Fibroblast of lung (primary cell): Measurements from ENCODE around the gene NLRP3. TPM values are rescaled to one million over a fixed set of nuclear protein-coding genes. Genes with fewer than 3 reads are reported as not detected.

ENCODE experiments used
- DNase-seq, 2 donors: peaks; one replicate each; pipeline versions ENCODE4 v3.0.0 to v3.0.0-alpha.2; 2010; ENCODE audit warnings: low read depth in 2 of 2
- H2AFZ ChIP-seq: 2 replicates; pipeline ENCODE4 v1.5.1; 2012; ENCODE audit warnings: low read length, control low read depth, inconsistent platforms
- H3K27ac ChIP-seq: 2 replicates; pipeline ENCODE4 v1.5.1; 2011; ENCODE audit warnings: low read length, control low read depth; ENCODE audit not compliant: insufficient read depth
- H3K27me3 ChIP-seq: 2 replicates; pipeline ENCODE4 v1.5.1; 2011; ENCODE audit warnings: mild to moderate bottlenecking, low read length; ENCODE audit not compliant: control insufficient read depth, insufficient read depth
- H3K36me3 ChIP-seq: 2 replicates; pipeline ENCODE4 v1.5.1; 2011; ENCODE audit warnings: low read length; ENCODE audit not compliant: control insufficient read depth, insufficient read depth
- H3K4me1 ChIP-seq: 2 replicates; pipeline ENCODE4 v1.5.1; 2011; ENCODE audit warnings: low read length; ENCODE audit not compliant: control insufficient read depth, insufficient read depth; ENCODE audit errors: extremely low read depth
- H3K4me2 ChIP-seq: 2 replicates; pipeline ENCODE4 v1.5.1; 2011; ENCODE audit warnings: low read length, control low read depth; ENCODE audit not compliant: insufficient read depth; ENCODE audit errors: extremely low read depth
- H3K4me3 ChIP-seq, 4 experiments: fragments of 200-600 bp in 1 of 4; sonication (generic) in 1 of 4; replicated peaks in 1 of 4; 2 replicates each; pipeline ENCODE4 v1.5.1; 2011 to 2016; ENCODE audit warnings: low read length in 4 of 4, low read depth in 3 of 4, mild to moderate bottlenecking in 3 of 4, control low read depth in 2 of 4, inconsistent platforms in 1 of 4, mixed read lengths in 1 of 4; ENCODE audit not compliant: insufficient read depth in 1 of 4; ENCODE audit errors: control extremely low read depth in 1 of 4
- H3K79me2 ChIP-seq: 2 replicates; pipeline ENCODE4 v1.5.1; 2012; ENCODE audit warnings: mild to moderate bottlenecking, low read length, inconsistent platforms; ENCODE audit not compliant: control insufficient read depth, insufficient read depth
- H3K9ac ChIP-seq: 2 replicates; pipeline ENCODE4 v1.5.1; 2011; ENCODE audit warnings: mild to moderate bottlenecking, low read length, control low read depth; ENCODE audit not compliant: insufficient read depth
- H3K9me3 ChIP-seq: 2 replicates; pipeline ENCODE4 v1.5.1; 2012; ENCODE audit warnings: low read depth, low read length; ENCODE audit not compliant: control insufficient read depth, insufficient read depth
- H4K20me1 ChIP-seq: 2 replicates; pipeline ENCODE4 v1.5.1; 2011; ENCODE audit warnings: low read length; ENCODE audit not compliant: control insufficient read depth, insufficient read depth; ENCODE audit errors: extremely low read depth
- CTCF ChIP-seq, 2 donors: IDR thresholded peaks in 1 of 2; conservative IDR thresholded peaks in 1 of 2; 1 replicate in 1 of 2; 2 replicates in 1 of 2; pipeline ENCODE4 v1.5.1; 2011 to 2012; ENCODE audit warnings: low read length in 2 of 2, control low read depth in 1 of 2, inconsistent platforms in 1 of 2, low read depth in 1 of 2, mild to moderate bottlenecking in 1 of 2
- EZH2 ChIP-seq: IDR thresholded peaks from 2 replicates; pipeline ENCODE4 v1.5.1; 2012; ENCODE audit warnings: low read length, control low read depth, mild to moderate bottlenecking; ENCODE audit errors: missing control alignments
- polyA plus RNA-seq, 2 donors: library from polyadenylated mRNA; depleted of rRNA in 1 of 2; stranded (reverse) in 1 of 2; unstranded in 1 of 2; fragments of >200 nt; gene quantifications; 2 replicates each; pipeline ENCODE4 v1.2.1, GENCODE V29; 2011 to 2012; ENCODE audit warnings: missing spikeins in 1 of 2
- total RNA-seq: library from RNA; depleted of rRNA; stranded (reverse); fragments of >200 nt; gene quantifications from 2 replicates; pipeline ENCODE4 v1.2.1, GENCODE V29; 2014

NLRP3 gene
- total and polyA plus RNA-seq, 2 donors (not counting 1 experiment from before 2014, with no cell fraction given): under 0.01 to 0.07 TPM

- no peak overlapping the region for H2AFZ ChIP-seq
- H3K27ac ChIP-seq: no peak overlapping the region
- TF ChIP-seq EZH2 (no peak), CTCF (conservative IDR thresholded peaks at IDR 0.05 in 1 of 2, IDR thresholded peaks at IDR 0.05 in 1 of 2; ENCODE audit: low read depth in 1 of 2, low read length in 2 of 2) (no peak)
- H3K79me2 ChIP-seq: no peaks in the 10 kb centered on the region
- H3K9ac ChIP-seq: no peak overlapping the region
- H3K9me3 ChIP-seq: no peaks in the 10 kb centered on the region
- no peaks in the 10 kb centered on the region for H3K27me3 ChIP-seq
- no peaks in the 10 kb centered on the region for H3K4me1 ChIP-seq
- H3K4me3 ChIP-seq: no peak overlapping the region
- no peaks in the 10 kb centered on the region for H4K20me1 ChIP-seq
- no peak for DNase-seq
- no peak overlapping the region for H3K4me2 ChIP-seq
- H3K36me3 ChIP-seq: no peaks in the 10 kb centered on the region
These were observed 38.0 kb downstream of the NLRP3 start for GRCh38 chr1:247453997-247454396.

GRCh38 chr1:247456021-247456420 is 40.0 kb downstream of the NLRP3 start:
- Histone ChIP-seq H3K9ac (no peak overlapping the region), H3K4me2 (no peak overlapping the region), H3K4me1 (no peaks in the 10 kb centered on the region), H3K9me3 (no peaks in the 10 kb centered on the region), H3K36me3 (no peaks in the 10 kb centered on the region), H4K20me1 (no peaks in the 10 kb centered on the region), H3K27ac (no peak overlapping the region), H3K4me3 (no peak overlapping the region), H3K79me2 (no peaks in the 10 kb centered on the region), H2AFZ (no peak overlapping the region), H3K27me3 (no peaks in the 10 kb centered on the region)
- no peak for DNase-seq
- TF ChIP-seq EZH2: no peak
- no peak for TF ChIP-seq CTCF (conservative IDR thresholded peaks at IDR 0.05 in 1 of 2, IDR thresholded peaks at IDR 0.05 in 1 of 2; ENCODE audit: low read depth in 1 of 2, low read length in 2 of 2)

- Histone ChIP-seq H4K20me1 (no peaks in the 10 kb centered on the region), H3K9ac (no peak overlapping the region), H3K79me2 (no peaks in the 10 kb centered on the region), H3K36me3 (no peaks in the 10 kb centered on the region), H3K9me3 (no peaks in the 10 kb centered on the region), H3K27ac (no peak overlapping the region), H3K4me1 (no peaks in the 10 kb centered on the region), H3K27me3 (no peaks in the 10 kb centered on the region), H2AFZ (no peak overlapping the region), H3K4me2 (no peak overlapping the region), H3K4me3 (no peak overlapping the region)
- no peak for DNase-seq
- TF ChIP-seq CTCF (conservative IDR thresholded peaks at IDR 0.05 in 1 of 2, IDR thresholded peaks at IDR 0.05 in 1 of 2; ENCODE audit: low read depth in 1 of 2, low read length in 2 of 2): no peak
- no peak for TF ChIP-seq EZH2
These were observed 41.1 kb downstream of the NLRP3 start for GRCh38 chr1:247456914-247457639.
